Ishikawa (cell line): ENCODE results near the gene SLC22A15.

Experiments used
- CEBPB ChIP-seq: IDR thresholded peaks from 2 replicates; pipeline ENCODE4 v1.6.1; 2012
- CREB1 ChIP-seq: IDR thresholded peaks from 2 replicates; pipeline ENCODE4 v1.6.1; 2012; ENCODE audit warnings: low read depth
- EGR1 ChIP-seq: IDR thresholded peaks from 2 replicates; pipeline ENCODE4 v1.6.1; 2012
- EP300 ChIP-seq: IDR thresholded peaks from 2 replicates; pipeline ENCODE4 v1.6.1; 2012; ENCODE audit warnings: borderline replicate concordance
- FOXM1 ChIP-seq: IDR thresholded peaks from 2 replicates; pipeline ENCODE4 v1.6.1; 2012; ENCODE audit warnings: low read depth, borderline replicate concordance
- RAD21 ChIP-seq: IDR thresholded peaks from 2 replicates; pipeline ENCODE4 v1.6.1; 2012; ENCODE audit warnings: low read depth
- TAF1 ChIP-seq: IDR thresholded peaks from 2 replicates; pipeline ENCODE4 v1.6.1; 2012; ENCODE audit warnings: low read depth, mild to moderate bottlenecking
- TEAD4 ChIP-seq: IDR thresholded peaks from 2 replicates; pipeline ENCODE4 v1.6.1; 2012
- YY1 ChIP-seq: IDR thresholded peaks from 2 replicates; pipeline ENCODE4 v1.6.1; 2012; ENCODE audit warnings: low read depth
- ZBTB7A ChIP-seq: IDR thresholded peaks from 2 replicates; pipeline ENCODE4 v1.6.1; 2012; ENCODE audit warnings: low read depth
- TF ChIP-seq, protein P1 (sequence below): IDR thresholded peaks from 2 replicates; pipeline ENCODE4 v1.6.1; 2012
- TF ChIP-seq, protein P2 (sequence below): IDR thresholded peaks from 2 replicates; pipeline ENCODE4 v1.6.1; 2012
- TF ChIP-seq, protein P3 (sequence below): IDR thresholded peaks from 2 replicates; pipeline ENCODE4 v1.6.1; 2012; ENCODE audit warnings: low read depth, mild to moderate bottlenecking

DNA sequence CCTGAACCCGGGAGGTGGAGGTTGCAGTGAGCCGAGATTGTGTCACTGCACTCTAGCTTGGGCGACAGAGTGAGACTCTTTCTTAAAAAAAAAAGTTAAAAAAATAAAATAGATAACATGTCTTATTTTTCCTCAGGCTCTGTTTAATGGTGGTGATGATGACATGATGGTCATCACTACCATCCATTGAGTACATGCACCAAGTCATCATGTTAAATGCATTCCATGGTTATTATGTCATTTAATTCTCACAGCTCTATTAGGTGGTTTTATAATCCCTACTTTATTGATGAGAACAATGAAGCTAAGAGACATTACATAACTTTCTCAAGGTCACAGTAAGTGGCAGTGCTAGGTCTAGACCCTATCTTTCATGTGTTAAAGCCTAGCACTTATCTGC, 100.5 kb downstream of the SLC22A15 start:
- TF ChIP-seq TAF1 = no peak
- TF ChIP-seq CEBPB = no peak
- no peak for TF ChIP-seq RAD21
- no peak for TF ChIP-seq FOXM1
- TF ChIP-seq CREB1 = no peak
- TF ChIP-seq, protein P1, sequence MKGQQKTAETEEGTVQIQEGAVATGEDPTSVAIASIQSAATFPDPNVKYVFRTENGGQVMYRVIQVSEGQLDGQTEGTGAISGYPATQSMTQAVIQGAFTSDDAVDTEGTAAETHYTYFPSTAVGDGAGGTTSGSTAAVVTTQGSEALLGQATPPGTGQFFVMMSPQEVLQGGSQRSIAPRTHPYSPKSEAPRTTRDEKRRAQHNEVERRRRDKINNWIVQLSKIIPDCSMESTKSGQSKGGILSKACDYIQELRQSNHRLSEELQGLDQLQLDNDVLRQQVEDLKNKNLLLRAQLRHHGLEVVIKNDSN = no peak
- no peak for TF ChIP-seq ZBTB7A
- TF ChIP-seq, protein P2, sequence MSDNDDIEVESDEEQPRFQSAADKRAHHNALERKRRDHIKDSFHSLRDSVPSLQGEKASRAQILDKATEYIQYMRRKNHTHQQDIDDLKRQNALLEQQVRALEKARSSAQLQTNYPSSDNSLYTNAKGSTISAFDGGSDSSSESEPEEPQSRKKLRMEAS = no peak
- no peak for TF ChIP-seq YY1
- TF ChIP-seq, protein P3, sequence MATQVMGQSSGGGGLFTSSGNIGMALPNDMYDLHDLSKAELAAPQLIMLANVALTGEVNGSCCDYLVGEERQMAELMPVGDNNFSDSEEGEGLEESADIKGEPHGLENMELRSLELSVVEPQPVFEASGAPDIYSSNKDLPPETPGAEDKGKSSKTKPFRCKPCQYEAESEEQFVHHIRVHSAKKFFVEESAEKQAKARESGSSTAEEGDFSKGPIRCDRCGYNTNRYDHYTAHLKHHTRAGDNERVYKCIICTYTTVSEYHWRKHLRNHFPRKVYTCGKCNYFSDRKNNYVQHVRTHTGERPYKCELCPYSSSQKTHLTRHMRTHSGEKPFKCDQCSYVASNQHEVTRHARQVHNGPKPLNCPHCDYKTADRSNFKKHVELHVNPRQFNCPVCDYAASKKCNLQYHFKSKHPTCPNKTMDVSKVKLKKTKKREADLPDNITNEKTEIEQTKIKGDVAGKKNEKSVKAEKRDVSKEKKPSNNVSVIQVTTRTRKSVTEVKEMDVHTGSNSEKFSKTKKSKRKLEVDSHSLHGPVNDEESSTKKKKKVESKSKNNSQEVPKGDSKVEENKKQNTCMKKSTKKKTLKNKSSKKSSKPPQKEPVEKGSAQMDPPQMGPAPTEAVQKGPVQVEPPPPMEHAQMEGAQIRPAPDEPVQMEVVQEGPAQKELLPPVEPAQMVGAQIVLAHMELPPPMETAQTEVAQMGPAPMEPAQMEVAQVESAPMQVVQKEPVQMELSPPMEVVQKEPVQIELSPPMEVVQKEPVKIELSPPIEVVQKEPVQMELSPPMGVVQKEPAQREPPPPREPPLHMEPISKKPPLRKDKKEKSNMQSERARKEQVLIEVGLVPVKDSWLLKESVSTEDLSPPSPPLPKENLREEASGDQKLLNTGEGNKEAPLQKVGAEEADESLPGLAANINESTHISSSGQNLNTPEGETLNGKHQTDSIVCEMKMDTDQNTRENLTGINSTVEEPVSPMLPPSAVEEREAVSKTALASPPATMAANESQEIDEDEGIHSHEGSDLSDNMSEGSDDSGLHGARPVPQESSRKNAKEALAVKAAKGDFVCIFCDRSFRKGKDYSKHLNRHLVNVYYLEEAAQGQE = no peak
- TF ChIP-seq EGR1 = no peak
- TF ChIP-seq EP300 = no peak
- TF ChIP-seq TEAD4 = no peak
